GM12872 (cell line): ENCODE results near the gene SHOC2.
A peak's percentile ranks its signal among the peaks of the same experiment; 100 is the strongest.

Experiments
- TF ChIP-seq, protein P1 (sequence below): IDR thresholded peaks from 3 replicates; pipeline ENCODE4 v1.5.1; 2011; ENCODE audit warnings: low read depth, mild to moderate bottlenecking, low read length, moderate library complexity; ENCODE audit not compliant: insufficient read depth

SHOC2 gene

DNA sequence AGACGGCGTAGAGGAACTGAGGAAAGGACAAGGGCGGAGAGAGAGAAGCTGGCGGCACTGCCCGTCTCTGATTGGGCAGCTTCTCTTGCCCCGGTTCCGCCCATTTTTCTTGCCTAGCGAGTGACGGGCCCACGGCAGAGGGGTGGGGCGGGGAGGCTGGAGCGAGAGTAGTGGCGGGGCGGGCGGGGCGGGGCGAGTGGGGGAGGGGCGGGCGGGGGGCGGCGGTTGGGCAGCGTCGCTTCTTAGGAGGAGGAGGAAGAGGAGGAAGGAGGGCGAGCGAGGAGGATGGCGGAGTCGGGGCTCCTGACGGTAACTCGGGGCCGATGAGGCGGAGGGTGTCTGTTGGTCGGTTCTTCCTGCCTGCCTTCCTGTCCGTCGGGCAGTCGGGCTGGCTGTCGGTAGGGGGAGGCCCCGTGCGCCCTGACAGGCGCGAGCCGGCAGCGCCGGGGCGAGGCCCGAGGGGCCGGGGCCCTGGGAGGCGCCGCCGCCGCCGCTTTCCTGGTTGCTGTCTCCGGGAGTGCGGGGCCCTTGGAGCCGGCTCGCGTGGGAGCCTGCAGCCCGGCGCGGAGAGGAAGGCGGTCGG is at the start of gene SHOC2:
Gene SHOC2 (plus strand): TSS at position 256 of the 583 bp plus-strand sequence. CDS start 44,755 bp downstream, outside the sequence.
- TF ChIP-seq, protein P1, sequence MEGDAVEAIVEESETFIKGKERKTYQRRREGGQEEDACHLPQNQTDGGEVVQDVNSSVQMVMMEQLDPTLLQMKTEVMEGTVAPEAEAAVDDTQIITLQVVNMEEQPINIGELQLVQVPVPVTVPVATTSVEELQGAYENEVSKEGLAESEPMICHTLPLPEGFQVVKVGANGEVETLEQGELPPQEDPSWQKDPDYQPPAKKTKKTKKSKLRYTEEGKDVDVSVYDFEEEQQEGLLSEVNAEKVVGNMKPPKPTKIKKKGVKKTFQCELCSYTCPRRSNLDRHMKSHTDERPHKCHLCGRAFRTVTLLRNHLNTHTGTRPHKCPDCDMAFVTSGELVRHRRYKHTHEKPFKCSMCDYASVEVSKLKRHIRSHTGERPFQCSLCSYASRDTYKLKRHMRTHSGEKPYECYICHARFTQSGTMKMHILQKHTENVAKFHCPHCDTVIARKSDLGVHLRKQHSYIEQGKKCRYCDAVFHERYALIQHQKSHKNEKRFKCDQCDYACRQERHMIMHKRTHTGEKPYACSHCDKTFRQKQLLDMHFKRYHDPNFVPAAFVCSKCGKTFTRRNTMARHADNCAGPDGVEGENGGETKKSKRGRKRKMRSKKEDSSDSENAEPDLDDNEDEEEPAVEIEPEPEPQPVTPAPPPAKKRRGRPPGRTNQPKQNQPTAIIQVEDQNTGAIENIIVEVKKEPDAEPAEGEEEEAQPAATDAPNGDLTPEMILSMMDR = peak; percentile 37; the same call in 1 of the 3 replicates

DNA sequence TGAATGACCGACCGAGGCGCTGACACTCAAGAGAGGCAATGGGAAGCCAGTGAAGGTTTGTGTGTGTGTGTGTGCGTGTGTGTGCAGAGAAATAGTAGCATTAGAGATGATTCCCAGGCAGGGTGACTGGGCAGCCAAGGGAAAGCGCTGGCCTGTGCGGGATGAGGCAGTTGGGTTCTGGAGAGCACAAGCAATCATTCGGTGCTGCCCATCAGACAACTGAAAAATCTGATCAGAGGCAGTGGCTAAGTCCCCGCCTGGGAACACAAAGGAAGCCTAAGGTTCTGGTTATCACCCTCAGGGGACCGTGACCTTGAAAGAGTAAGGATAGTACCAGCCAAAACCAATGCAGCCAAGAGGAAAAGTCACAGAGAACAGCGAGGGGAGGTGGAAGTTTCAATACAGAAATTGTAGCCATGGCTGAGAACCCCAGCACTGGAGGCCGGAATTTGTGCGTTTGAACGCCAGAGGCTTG is 48.5 kb upstream of the SHOC2 start:
- TF ChIP-seq, protein P1 = no peak

DNA sequence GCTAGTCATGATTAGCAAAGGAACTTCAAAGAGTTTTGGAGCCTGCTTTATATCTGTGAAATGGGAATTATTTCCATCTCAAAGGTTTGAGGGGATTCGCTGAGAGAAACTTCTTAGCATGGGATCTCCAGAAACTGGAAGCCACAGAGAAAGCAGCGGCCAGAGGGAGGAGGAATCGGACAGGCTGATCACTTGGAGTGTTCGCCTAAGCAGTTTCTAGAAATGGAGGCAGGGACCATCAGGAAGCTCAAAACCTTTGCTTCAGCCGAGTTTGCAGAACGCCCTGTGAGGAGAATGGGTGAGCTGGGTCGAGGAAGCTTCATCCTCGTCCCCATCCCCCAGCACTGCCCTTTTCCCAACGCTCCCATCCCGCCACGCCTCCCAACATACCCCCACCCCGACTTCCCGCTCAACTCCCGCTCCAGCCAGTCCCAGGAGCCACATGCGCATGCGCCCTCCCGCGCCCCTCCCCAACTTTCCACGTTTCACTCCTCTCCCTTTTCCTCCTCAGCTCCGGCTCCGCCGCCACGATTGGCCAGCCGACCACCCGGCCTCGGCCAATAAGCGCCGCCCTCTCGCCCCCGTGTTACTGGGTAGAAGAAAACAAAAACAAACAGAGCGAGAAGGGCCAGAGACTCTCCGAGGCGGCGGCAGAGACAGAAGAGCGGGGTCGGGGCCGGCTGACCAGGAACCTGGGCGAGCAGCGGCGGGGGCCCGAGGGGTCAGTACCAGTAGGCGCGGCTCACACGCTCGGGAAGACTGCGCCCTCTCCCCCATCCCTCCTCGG is 47.9 kb upstream of the SHOC2 start, which contains the start of gene PDCD4:
Gene PDCD4 (plus strand): TSS at position 631 of the 787 bp plus-strand sequence. CDS start 4,100 bp downstream, outside the sequence.
- TF ChIP-seq, protein P1 = no peak

- TF ChIP-seq, protein P1 = peak; percentile 18; the same call in 1 of the 3 replicates
These were observed 47.0 kb upstream of the SHOC2 start for GRCh38 chr10:110872145-110872983.

- TF ChIP-seq, protein P1 = no peak
These were observed 46.1 kb upstream of the SHOC2 start for GRCh38 chr10:110872984-110873923.

GRCh38 chr10:110873951-110874350 is 45.5 kb upstream of the SHOC2 start:
- TF ChIP-seq, protein P1 = no peak
